Body of pancreas (tissue), 4 donors: ENCODE results near the gene TMPRSS9.

Experiments used
- POLR2A ChIP-seq, 3 donors: fragments of 450-650 bp; IDR thresholded peaks; one replicate each; pipeline ENCODE4 v1.6.1; 2016; ENCODE audit warnings: antibody characterized with exemption in 3 of 3, mild to moderate bottlenecking in 2 of 3
- TF ChIP-seq, protein P1 (sequence below), 7 experiments: fragments of 450-650 bp in 4 of 7; fragments of 200-600 bp in 3 of 7; sonication (generic) in 3 of 7; IDR thresholded peaks; one replicate each; pipeline ENCODE4 v1.5.1; 2016 to 2019; ENCODE audit warnings: antibody characterized with exemption in 7 of 7

DNA sequence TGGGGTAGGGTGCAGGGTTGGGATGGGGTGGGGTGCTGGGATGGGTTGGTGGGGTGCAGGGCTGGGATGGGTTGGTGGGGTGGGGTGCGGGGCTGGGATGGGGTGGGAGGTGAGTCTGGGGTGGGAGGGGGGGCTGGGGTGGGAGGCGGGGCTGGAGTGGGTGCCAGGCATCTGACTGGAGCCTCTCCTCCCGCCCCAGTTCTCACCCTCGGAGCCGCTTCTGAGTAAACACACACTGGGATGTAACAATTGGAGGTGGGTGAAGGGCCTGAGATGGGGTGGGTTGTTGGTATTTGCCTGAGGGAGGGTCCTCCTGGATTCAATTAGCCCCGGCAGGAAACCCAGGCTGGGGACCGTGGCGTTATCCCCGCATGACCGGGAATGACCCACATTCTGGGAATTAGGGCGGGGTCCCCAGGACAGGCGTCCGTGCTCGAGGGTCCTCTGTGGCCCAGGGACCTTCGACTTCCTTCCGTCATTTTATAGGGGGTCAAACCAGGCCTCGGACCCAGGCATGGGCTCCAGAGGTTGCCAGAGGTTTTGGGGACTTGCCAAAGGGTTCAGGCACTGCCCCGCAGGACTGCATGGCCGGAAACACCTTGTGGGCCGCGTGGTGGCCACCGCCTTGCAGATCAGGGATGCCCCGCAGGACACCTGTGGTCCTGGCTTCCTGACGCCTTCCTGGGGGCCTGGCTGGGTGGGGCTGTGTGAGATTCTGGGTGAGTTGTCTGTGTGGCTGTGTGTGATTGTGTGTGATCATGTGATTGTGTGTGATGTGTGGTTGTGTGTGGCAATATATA is 1.4 kb downstream of the TMPRSS9 start:
- TF ChIP-seq POLR2A (IDR thresholded peaks at IDR 0.05), result no peak
- TF ChIP-seq, protein P1, sequence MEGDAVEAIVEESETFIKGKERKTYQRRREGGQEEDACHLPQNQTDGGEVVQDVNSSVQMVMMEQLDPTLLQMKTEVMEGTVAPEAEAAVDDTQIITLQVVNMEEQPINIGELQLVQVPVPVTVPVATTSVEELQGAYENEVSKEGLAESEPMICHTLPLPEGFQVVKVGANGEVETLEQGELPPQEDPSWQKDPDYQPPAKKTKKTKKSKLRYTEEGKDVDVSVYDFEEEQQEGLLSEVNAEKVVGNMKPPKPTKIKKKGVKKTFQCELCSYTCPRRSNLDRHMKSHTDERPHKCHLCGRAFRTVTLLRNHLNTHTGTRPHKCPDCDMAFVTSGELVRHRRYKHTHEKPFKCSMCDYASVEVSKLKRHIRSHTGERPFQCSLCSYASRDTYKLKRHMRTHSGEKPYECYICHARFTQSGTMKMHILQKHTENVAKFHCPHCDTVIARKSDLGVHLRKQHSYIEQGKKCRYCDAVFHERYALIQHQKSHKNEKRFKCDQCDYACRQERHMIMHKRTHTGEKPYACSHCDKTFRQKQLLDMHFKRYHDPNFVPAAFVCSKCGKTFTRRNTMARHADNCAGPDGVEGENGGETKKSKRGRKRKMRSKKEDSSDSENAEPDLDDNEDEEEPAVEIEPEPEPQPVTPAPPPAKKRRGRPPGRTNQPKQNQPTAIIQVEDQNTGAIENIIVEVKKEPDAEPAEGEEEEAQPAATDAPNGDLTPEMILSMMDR (IDR thresholded peaks at IDR 0.05), result no peak
